GM18867 (cell line): Measurements from ENCODE around the gene DNER.
"Not testable (repeated sequence)": the region's sequence is repeated elsewhere in the genome, so short reads cannot be mapped to it uniquely, and the experiment has no call there.

ENCODE experiments used
- ATAC-seq: cut with Tn5 transposase; IDR thresholded peaks from one replicate; pipeline ENCODE4 v1.9.1; 2021; ENCODE audit warnings: mild to moderate bottlenecking, moderate library complexity; ENCODE audit not compliant: unreplicated experiment

The DNER gene

GRCh38 chr2:229348128-229348527, 366.2 kb downstream of the DNER start:
- ATAC-seq, result no peak

- no peak for ATAC-seq
Measured at GRCh38 chr2:229346816-229347540, 367.4 kb downstream of the DNER start.

- ATAC-seq, result no peak
Measured at GRCh38 chr2:229344955-229345354, 369.4 kb downstream of the DNER start.

- ATAC-seq, result no peak
Measured at GRCh38 chr2:229344151-229344551, 370.2 kb downstream of the DNER start.

GRCh38 chr2:229343661-229344060, 370.7 kb downstream of the DNER start:
- no peak for ATAC-seq

GRCh38 chr2:229342376-229342775, 372.0 kb downstream of the DNER start:
- no peak for ATAC-seq

GRCh38 chr2:229340086-229340760, 374.1 kb downstream of the DNER start:
- ATAC-seq, result no peak

GRCh38 chr2:229339618-229340017, 374.7 kb downstream of the DNER start:
- ATAC-seq, result no peak

- ATAC-seq, result not testable (repeated sequence)
Measured at GRCh38 chr2:229339171-229339570, 375.2 kb downstream of the DNER start.

GRCh38 chr2:229335877-229336346, 378.4 kb downstream of the DNER start:
- no peak for ATAC-seq

- no peak for ATAC-seq
Measured at GRCh38 chr2:229335330-229335729, 379.0 kb downstream of the DNER start.

- no peak for ATAC-seq
Measured at GRCh38 chr2:229330952-229331351, 383.4 kb downstream of the DNER start.

- no peak for ATAC-seq
Measured at GRCh38 chr2:229319558-229319957, 394.8 kb downstream of the DNER start.

GRCh38 chr2:229314117-229314516, 400.2 kb downstream of the DNER start:
- no peak for ATAC-seq

GRCh38 chr2:229313591-229313990, 400.8 kb downstream of the DNER start:
- ATAC-seq, result no peak
